ENCODE results near the gene COL19A1. TPM values are rescaled to one million over a fixed set of nuclear protein-coding genes. Genes with fewer than 3 reads are reported as not detected.

The COL19A1 gene
- total RNA-seq, 1 donor from 2014 or later, result 0.98 TPM

DNA sequence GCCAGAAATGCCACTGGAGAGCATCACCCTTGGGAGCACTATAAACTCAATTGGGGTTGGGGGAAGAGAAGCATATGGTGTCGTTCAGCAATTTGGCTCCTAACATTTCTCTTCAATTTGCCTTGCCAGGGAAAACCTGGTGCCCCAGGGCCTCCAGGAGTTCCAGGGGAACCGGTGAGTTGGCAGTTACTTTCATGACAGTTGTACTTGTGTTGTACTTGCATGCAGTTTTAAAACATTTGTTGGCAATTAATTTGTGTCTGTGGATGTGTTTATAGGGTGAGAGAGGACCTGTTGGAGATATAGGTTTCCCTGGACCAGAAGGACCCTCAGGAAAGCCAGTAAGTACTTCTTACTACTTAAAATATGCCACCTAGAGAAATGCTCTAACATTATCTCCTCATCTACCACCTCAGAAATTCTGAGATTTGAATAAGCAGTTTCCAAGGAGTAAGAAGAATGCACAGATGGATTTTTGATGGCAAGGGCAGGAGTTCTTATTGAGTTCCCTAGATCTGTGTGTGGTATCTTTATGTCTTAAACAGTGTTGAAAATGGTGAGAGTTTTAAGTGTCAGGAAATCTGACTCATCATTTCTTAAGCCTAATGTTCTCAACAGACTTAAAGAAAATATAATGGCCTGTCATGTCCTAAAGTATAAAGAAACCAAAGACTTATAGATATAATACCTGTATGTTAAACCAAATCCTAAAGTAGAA is 314.0 kb downstream of the COL19A1 start:
- intact Hi-C loops (cut with DNase I), result loop anchor here (5.0 kb wide), 1 partner anchor 1467 kb away; no protein-coding TSS in a partner anchor
- ATAC-seq (no peak), DNase-seq (ENCODE audit: low spot score) (no peak)

DNA sequence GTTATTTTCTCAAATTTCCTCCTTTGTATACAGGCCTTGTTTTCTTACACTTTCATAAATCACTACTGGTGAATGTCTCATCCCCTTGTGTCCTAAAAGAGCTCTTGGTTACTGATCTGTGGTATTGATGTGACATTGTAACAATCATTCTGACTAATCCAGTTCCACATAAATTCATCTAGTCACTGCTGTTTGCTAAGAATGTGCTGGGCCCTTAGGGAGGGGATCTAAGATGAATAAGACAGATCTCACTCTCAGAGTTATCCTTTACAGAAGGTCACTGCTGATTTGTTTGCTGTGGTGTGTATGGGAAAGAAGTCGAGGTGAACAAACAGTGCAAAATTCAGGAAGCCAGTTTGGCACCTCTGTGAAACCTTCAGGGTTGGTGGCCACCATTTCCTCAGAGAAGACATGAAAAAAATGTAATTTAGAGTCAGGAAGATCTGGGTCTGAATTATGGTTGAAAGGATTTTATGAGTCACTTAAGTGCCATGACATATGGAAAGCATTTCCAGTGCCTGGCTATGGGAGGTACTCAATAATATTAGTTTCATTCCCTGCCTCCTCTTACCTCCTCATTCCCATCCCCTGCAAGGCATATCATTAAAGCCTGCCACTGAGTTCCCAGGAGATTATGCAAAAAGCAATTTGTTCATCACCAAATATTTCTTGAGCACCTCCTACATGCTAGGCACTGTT is 314.7 kb downstream of the COL19A1 start:
- DNase-seq (ENCODE audit: low spot score) (no peak), ATAC-seq (no peak)
- intact Hi-C loops (cut with DNase I), result loop anchor here (5.0 kb wide), 1 partner anchor 1466 kb away; no protein-coding TSS in a partner anchor

DNA sequence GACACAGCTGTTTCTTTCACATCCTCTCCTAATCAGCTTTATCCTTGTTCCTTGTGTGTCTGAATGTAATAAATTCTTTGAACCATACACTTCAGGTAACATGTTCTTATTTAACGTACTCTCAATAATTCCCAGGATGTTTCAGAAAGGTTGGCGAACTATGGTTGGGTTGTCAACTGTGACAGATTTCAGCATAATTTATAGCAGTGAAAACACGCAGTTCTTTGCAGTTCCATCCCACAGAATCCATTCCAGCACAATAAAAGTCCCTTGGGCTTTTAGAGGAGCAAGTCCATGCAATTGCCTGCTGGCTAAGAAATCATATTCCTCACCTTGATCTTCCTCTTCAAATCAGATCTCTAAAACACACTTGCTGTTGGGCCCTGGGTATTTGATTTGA is 317.2 kb downstream of the COL19A1 start:
- intact Hi-C loops (cut with DNase I), result loop anchor here (5.0 kb wide), 1 partner anchor 1464 kb away; no protein-coding TSS in a partner anchor
- no peak for DNase-seq (ENCODE audit: low spot score)
- ATAC-seq, result no peak

DNA sequence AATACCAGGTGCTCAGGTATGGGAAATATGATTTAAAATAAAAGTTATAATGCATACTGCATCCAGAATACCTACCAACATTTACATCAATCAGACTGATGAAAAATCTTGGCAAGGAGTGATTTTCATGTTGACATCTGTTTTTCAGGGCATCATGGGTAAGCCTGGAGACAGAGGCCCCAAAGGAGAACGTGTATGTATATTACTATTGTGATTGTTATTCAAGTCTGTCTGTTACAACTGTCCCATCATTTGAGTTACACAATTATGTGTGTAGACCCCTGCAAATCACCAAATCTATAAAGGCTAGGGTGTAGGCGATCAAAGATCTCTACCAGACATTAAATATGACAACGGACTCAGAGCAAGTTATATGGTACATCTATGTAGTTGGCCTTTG is 318.4 kb downstream of the COL19A1 start:
- no peak for DNase-seq (ENCODE audit: low spot score)
- ATAC-seq, result no peak
- intact Hi-C loops (cut with DNase I), result loop anchor here (5.0 kb wide), 1 partner anchor 1463 kb away; no protein-coding TSS in a partner anchor

DNA sequence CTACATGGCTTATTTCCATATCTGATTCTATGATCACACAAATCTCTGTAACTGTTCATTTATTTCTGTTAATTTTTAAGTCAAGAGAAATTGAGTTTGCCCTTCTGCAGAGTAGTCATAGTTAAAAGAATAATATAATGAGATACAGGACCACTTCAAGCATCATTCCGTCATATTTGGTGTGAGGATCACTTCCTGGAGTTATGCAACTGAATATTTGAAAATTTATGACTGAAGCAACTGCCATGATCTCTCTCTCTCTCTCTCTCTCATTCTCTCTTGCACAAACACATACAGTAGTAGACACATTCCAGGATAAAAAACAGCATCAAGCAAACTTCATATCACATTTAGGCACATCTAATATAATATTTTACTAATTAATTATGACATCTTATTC is 320.1 kb downstream of the COL19A1 start:
- ATAC-seq (no peak), DNase-seq (ENCODE audit: low spot score) (no peak)
- intact Hi-C loops (cut with DNase I), result no loop called here

DNA sequence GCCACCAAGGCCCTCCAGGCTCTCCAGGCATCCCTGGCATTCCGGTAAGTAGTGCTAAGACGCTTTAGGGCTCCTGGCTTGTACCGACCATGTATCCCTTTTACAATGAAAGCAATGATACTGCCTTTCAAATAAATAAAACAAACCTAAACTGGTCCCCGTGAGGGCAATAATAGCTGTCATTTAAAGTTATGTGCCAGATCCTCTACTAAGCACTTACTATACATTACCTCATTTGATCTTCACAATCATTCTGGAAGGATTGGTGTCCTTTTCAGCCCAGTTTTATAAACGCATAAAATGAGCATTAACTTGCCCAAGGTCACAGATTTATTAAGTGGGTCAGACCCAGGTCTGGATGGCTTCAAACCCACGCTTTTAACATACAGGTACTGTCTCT is 321.8 kb downstream of the COL19A1 start:
- DNase-seq (ENCODE audit: low spot score) (no peak), ATAC-seq (no peak)
- intact Hi-C loops (cut with DNase I), result no loop called here

DNA sequence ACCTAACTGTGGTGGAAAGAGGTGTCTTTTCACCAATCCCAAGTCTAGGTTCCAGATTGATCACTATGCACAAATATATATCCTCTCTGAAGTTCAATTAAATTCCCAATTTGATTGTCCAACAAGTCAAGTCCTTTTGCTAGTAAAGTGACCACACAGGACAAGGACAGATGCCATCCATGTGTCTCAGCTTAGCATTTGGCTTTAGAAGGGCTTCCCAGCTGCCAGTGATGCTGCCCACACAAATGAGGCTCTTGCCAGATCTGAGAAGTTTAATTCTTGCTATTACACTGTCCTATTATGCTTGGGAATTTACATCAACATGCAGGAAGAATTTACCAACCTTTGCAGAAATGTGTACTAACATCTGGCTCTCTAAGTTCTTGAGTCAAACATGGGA is 328.1 kb downstream of the COL19A1 start:
- intact Hi-C loops (cut with DNase I), result no loop called here
- no peak for ATAC-seq
- no peak for DNase-seq (ENCODE audit: low spot score)

DNA sequence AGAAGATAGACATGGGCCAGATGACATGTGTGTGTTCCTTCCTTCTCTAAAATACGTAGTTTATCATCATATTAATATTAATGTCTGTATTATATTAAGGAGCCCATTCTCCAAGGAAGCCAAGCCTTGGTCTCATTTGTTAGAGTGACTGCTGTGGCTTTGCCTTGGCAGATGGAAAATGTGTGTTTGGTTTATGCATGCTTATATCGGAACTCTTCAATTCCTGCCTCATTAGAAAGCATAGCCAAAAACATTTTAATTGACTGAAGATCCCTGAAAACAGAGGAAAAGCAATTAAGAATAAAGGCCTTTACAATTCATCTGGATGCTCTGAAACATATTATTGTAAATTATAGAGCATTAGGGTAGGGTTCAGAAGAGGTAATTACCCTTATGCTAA is 330.2 kb downstream of the COL19A1 start:
- DNase-seq (ENCODE audit: low spot score), result no peak
- no peak for ATAC-seq
- intact Hi-C loops (cut with DNase I), result no loop called here

DNA sequence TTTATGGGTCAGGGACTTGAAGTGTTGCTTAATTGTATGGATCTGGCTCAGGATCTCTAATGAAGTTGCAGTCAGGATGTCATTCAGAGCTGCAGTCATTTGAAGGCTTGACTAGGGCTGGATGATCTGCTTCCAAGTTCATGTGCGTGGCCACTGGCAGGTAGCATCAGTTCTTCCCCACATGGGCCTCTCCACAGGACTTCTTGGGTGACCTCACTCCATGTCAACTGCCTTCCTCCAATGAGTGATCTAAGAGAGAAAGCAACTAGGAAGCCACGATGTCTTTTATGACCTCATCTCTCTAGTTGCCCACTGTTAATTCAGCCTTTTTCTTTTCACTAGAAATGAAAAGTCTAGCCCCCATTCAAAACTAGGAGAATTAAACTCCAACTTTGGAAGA is 332.4 kb downstream of the COL19A1 start:
- intact Hi-C loops (cut with DNase I), result no loop called here
- no peak for DNase-seq (ENCODE audit: low spot score)
- no peak for ATAC-seq

DNA sequence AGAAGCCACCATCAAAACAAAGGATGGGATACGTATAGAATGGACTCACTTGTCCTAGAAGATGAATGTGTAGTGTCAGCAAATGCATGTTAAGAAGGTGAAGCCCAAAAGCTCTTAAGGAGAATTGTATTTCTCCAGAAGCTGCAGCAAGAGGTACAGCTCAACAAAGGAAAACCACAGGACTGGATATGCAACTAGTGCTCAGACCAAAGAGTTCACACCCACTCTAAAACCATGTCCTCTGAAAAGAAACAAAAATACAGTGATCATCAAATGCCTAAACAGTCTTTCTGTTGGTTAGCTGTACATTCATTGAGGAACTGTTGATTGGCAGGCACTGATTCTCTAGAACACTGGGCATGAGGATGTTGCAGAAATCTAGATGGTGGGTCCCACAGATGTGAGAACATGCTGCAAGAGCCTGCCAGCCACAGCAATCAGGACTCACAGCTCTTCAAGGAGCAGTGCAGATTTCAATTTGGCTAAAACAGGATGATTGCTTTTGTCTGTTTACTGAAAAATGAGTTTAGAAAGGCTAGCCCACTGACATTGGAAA is 342.0 kb downstream of the COL19A1 start:
- intact Hi-C loops (cut with DNase I), result no loop called here
- DNase-seq (ENCODE audit: low spot score), result no peak
- no peak for ATAC-seq

DNA sequence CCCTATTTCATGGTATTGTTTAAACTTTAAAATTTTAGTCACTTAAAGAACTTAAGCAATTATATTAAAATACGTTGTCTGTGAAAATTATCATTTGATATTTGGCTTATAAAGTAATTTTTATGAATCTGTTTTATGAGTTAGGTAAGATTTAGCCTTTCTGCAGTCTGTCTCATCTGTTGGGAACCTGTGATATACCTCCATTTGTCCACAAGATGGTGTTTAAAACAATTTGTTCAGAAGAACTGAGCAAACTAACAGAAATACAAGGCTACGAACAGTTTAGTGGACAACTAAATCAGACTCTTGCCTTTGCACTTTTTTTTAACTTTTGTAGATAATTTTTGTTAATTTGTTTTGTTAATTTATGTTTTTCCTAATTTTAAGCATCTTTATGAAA is 344.1 kb downstream of the COL19A1 start:
- no peak for ATAC-seq
- no peak for DNase-seq (ENCODE audit: low spot score)
- intact Hi-C loops (cut with DNase I), result no loop called here

DNA sequence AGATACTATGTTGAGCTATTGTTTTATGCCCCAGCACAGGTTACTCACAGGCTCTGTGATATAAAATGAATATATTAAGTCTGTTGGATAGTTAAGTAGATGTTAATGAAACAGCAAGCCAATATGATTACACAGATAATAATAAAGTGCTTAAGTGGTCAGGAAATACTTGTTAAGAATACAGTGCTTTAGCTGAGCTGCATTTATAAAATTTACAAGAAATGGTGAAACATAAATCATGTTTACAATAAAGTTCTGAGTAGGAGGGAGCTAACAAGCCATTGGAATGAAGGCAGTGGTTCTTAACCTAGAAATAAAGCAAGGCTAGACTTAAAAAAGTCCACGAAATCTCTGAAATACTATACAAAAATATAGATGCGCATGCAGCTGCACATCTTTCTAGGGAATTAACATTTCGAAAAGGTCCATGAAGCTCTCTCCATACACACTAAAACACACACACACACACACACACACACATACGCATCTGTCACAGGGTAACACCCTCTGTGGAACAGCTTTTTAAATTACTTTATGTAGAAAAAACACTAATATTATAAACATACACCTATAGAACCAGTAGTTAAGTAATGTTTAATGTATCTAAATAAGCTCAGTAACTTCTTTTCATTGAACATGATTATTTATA is 349.2 kb downstream of the COL19A1 start:
- intact Hi-C loops (cut with DNase I), result no loop called here
- ATAC-seq, result no peak
- DNase-seq (ENCODE audit: low spot score), result no peak

DNA sequence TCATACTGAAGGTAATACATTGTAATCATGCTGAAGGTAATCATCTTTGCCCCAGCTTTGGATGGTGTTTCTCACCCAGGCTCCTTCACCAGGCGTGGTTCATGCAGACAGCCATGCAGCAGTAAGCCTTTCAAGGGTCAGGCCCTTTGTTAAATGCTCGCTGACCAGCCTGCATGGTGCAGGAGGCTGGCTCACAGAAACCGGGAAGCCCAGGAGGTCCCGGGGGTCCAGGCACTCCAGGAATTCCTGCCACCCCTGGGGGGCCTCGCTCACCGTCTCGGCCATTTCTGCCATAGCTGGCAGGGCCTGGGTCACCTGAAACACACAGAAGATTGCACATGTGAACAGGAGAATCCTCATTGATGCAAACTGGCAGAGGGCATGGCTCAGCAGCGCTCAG is 350.4 kb downstream of the COL19A1 start:
- DNase-seq (ENCODE audit: low spot score), result no peak
- intact Hi-C loops (cut with DNase I), result no loop called here
- ATAC-seq, result no peak

DNA sequence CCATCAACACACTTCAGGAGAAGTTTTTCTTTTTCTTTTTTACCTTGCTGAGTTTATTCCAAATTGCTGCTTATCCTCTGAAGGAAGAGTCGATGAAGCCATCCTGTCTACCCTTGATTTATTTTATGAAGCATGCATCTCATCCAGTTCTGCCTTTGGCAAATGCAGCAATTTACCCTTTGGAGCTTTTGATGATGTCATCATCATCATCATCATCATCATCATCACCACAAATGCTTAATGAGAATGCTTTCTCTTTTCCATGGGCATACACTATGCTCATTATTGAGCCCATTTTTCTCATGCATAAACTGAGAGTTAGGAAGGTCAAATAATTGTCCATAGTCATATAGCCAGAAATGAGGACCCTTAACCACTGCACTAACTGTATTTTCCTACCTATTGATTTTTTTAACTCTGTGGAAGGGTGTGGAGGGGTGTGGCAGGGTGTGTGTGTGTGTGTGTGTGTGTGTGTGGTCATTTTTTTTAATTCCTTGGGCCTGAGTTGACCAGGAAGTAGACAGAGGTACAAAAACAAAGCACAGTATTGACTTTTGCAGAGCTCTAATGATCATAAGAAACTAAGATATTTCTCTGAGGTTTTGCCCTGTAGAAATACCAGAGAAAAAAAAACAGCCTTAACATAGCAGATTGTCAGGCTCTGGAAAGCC is 353.7 kb downstream of the COL19A1 start:
- intact Hi-C loops (cut with DNase I), result no loop called here
- DNase-seq (ENCODE audit: low spot score) (no peak), ATAC-seq (no peak)

DNA sequence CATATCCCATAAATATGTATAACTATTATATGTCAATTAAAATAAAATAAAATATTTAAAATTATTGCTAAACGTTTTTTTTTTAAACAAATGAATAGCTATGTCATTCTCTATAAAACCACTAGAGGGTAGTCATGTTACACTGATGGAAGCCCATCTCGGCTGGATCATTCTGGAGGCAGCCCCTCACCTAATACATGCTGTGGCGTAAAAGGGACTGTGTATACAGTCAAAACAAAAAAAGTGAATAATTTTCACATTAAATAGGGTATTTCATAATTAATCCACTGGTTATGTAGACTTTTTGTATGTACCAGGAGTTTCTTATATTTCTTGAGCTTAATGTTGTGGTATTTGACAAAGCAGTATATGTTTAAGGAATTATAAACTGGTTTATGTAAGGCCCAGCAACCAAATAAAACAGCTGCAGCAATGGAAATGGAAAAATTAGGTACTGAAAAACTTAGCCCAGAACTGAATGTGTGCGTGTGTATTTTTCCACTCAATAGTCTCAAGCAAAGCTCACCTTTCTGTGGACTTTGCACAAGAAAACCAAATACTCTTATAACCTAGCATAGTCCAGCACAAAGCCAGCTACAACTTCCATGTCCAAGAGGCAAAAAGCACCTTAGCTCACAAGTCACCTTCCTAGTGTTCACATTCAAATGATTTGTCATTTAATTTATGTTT is 354.8 kb downstream of the COL19A1 start:
- intact Hi-C loops (cut with DNase I), result no loop called here
- DNase-seq (ENCODE audit: low spot score), result no peak
- ATAC-seq, result peak; percentile 48

DNA sequence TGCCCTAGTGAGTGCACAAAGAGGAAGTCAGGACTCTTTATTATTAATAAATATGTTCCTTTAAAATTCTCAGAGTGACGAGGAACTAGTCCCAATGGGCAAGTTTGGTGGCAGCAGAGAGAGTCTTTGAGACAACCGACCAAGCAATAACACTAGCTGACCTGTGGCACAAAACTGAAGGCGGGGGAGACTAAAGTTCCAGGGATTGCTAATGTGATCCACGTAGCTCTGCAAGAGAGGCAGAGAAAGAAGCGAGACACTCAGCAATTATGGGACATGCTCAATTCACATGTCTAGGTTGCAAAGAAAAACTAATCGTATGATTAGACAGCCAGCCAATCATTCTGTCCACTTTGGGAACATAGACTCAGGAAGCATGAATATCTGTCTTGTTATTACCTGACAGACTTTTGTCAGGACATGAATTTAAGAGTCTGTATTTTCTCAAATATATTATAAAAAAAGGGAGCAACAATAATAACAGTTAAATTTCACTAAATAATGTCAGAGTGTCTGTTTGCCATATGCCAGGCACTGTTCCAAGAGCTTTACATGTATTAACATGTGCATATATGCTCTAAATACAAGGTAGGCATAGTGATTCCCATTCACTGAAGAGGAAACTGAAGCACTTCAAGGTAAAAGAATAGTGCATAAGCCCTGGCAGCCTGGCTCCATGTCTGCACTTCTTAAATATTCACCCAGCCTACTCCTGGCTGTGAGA is 355.5 kb downstream of the COL19A1 start:
- intact Hi-C loops (cut with DNase I), result no loop called here
- DNase-seq (ENCODE audit: low spot score) (no peak), ATAC-seq (no peak)

DNA sequence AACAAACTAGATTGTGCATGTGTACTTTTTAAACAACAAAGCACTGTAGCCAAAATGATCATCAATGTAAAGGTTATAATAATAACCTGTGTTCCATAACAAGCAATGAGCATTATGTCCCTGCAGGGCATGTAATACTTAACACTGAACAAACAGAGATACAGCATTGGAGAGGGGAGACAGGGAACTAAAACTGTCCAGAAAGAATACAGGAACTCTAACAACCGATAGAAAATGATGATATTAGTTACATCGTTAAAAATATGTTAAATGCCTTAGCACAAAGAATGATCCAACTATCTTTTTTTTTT is 356.0 kb downstream of the COL19A1 start:
- intact Hi-C loops (cut with DNase I), result no loop called here
- ATAC-seq (no peak), DNase-seq (ENCODE audit: low spot score) (no peak)

DNA sequence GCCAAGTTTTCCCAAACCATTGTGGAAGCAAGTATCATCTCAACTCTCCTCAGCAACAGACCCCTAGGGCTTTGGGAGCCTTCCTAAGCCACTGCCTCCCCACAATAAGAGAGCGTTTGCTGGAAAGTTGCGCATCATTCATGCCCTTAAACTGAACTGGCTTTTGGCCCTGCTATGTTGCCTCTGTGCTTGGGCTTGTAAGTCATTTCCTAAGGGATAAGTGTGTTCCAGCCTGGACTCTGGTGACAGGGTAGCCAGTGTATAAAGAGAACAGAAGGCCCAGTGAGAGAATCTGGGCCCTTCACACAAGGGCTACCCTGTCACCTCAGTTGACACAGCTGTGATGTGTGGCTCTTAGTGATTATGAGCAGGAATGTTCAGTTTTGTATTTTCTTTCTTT is 358.7 kb downstream of the COL19A1 start:
- intact Hi-C loops (cut with DNase I), result no loop called here
- DNase-seq (ENCODE audit: low spot score) (no peak), ATAC-seq (peak; percentile 94)

All from sciatic nerve (tissue), 2 donors.